Suprapubic skin (tissue), 4 donors: ENCODE data around the gene LRIT3.

ENCODE experiments used
- EP300 ChIP-seq: sonication (generic); formaldehyde crosslinking; IDR thresholded peaks from one replicate; pipeline ENCODE4 v1.6.1; 2017; ENCODE audit warnings: antibody characterized with exemption
- POLR2A ChIP-seq, 2 donors: fragments of 450-650 bp; IDR thresholded peaks; one replicate each; pipeline ENCODE4 v1.6.1; 2017; ENCODE audit warnings: antibody characterized with exemption in 2 of 2, mild to moderate bottlenecking in 2 of 2, moderate library complexity in 2 of 2
- POLR2AphosphoS5 ChIP-seq, 3 donors: sonication (generic); formaldehyde crosslinking; IDR thresholded peaks; one replicate each; pipeline ENCODE4 v1.6.1; 2017; ENCODE audit warnings: antibody characterized with exemption in 3 of 3
- TF ChIP-seq, protein P1 (sequence below), 2 donors: fragments of 200-600 bp in 1 of 2; fragments of 450-650 bp in 1 of 2; sonication (generic) in 1 of 2; IDR thresholded peaks; one replicate each; pipeline ENCODE4 v1.5.1; 2016 to 2019; ENCODE audit warnings: antibody characterized with exemption in 2 of 2, mild to moderate bottlenecking in 1 of 2, moderate library complexity in 1 of 2

DNA sequence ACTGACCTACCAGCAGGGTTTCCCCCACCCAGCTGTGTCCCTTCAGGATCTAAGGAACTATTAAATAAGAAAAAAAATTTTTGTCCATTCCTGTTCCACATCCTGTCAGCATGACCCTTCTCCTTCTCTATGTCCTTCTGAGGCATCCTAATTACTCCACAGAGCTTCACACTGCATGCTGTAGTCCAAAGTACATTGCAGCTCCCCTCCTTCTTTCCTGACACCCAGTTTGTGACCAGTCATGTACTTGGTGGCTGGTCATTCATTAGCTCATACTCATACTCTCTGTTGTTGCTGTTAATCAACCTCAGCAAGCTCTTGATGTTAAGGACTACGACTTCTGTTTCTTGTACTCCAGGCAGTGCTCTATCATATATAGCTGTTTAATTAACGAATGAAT is 62.3 kb downstream of the LRIT3 start:
- TF ChIP-seq, protein P1, sequence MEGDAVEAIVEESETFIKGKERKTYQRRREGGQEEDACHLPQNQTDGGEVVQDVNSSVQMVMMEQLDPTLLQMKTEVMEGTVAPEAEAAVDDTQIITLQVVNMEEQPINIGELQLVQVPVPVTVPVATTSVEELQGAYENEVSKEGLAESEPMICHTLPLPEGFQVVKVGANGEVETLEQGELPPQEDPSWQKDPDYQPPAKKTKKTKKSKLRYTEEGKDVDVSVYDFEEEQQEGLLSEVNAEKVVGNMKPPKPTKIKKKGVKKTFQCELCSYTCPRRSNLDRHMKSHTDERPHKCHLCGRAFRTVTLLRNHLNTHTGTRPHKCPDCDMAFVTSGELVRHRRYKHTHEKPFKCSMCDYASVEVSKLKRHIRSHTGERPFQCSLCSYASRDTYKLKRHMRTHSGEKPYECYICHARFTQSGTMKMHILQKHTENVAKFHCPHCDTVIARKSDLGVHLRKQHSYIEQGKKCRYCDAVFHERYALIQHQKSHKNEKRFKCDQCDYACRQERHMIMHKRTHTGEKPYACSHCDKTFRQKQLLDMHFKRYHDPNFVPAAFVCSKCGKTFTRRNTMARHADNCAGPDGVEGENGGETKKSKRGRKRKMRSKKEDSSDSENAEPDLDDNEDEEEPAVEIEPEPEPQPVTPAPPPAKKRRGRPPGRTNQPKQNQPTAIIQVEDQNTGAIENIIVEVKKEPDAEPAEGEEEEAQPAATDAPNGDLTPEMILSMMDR (IDR thresholded peaks at IDR 0.05) = no peak
- TF ChIP-seq POLR2A (IDR thresholded peaks at IDR 0.05) (no peak), EP300 (no peak), POLR2AphosphoS5 (IDR thresholded peaks at IDR 0.05) (no peak)
